HG02981 (cell line): ENCODE measurements around the gene PGAM2.

Source experiments
- ATAC-seq: cut with Tn5 transposase; IDR thresholded peaks from one replicate; pipeline ENCODE4 v1.9.1; 2021; ENCODE audit warnings: mild to moderate bottlenecking, moderate library complexity; ENCODE audit not compliant: unreplicated experiment

The PGAM2 gene

DNA sequence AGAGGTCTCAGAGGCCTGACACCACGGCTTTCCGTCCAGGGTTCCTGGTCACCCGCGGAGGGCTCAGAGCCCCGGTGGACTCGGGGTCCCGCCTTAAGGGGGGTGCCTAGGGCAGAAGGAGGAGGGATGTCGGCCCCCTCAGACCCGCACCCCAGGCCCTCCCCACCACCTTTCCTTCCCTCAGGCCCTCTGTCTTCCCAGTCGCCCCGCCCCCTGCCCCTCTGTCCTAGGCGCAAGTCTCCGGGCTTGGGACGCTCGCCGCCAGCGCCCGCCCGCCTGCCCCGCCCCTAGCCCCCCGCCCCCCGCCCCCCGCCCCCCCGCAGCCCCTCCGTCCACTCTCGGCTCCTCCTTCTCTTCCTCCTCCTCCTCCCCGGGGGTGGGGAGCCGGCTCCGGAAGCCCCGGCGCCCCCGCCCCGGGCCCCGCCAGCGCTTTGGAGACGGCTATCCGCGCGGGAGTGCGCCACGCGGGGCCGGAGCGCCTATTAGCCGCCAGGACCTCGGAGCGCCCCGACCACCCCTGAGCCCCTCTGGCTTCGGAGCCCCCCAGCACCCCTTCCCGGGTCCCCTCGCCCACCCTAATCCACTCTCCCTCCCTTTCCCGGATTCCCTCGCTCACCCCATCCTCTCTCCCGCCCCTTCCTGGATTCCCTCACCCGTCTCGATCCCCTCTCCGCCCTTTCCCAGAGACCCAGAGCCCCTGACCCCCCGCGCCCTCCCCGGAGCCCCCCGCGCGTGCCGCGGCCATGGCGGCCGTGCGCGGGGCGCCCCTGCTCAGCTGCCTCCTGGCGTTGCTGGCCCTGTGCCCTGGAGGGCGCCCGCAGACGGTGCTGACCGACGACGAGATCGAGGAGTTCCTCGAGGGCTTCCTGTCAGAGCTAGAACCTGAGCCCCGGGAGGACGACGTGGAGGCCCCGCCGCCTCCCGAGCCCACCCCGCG is 38.8 kb upstream of the PGAM2 start, which contains the start of gene AEBP1:
AEBP1 (plus strand) TSS at position 423 of the 937 bp plus-strand sequence; CDS start at position 744, 321 bp downstream.
- ATAC-seq: no peak

DNA sequence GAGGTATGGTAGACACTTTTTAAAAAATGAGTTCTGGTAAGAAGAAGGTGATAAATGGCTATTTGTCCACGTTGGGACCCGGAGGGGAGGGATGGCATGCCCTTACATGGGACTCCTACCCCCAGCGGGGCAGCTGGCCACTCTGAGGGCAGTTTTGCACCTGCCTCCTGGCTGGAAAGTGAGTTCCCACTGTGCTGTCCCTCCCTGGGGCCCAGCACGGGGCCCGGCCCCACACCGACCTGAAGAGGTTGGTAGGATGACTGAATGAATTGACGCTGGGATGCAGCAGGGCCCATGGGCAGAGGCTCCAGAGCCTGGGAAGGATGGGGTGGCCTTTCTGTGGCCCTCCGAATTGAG is 38.2 kb upstream of the PGAM2 start:
- no peak for ATAC-seq

GRCh38 chr7:44102846-44103565 is 37.6 kb upstream of the PGAM2 start:
- no peak for ATAC-seq

GRCh38 chr7:44101966-44102845 is 36.8 kb upstream of the PGAM2 start:
- ATAC-seq: no peak

GRCh38 chr7:44101303-44101965 is 36.1 kb upstream of the PGAM2 start:
- no peak for ATAC-seq

GRCh38 chr7:44100458-44101302 is 35.3 kb upstream of the PGAM2 start:
- no peak for ATAC-seq

- ATAC-seq: no peak
Measured at GRCh38 chr7:44099669-44100068, 34.3 kb upstream of the PGAM2 start.

DNA sequence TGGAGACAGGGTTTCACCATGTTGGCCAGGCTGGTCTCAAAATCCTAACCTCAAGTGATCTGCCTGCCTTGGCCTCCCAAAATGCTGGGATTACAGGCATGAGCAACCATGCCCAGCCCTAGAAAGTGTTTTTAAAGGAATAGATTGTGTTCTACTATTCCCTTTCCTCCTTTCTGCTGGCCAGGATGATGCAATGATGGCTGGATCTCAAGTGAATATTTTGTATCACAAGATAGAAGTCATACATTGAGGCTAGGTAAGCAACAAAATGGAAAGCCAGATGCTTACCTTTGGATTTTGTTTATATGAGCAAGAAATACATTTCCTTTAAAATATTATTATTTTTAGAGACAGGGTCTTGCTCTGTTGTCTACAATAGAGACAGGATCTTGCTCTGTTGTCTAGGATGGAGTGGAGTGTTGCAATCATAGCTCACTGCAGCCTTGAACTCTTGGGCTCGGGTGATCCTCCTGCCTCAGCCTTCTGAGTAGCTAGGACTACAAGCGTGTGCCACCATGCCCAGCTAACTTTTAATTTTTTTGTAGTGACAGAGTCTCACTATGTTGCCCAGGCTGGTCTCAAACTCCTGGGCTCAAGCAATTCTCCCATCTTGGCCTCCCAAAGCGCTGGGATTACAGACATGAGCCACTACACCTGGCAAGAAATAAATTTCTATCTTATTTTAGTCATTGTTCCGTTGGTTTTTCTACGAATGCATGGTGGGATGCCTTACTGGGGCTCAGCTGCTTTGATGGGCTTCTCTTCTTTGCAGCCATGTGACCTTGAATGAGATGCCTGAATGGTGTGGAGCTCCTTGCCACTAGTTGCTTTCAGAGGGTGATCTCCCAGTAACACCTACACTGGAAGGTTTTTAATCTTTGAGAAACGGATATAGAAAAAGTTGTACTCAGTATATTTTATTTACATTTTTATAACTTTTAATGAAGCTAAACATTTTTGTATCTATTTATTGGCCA is 33.0 kb upstream of the PGAM2 start:
- ATAC-seq: no peak

GRCh38 chr7:44097064-44097932 is 31.9 kb upstream of the PGAM2 start:
- peak; percentile 66 for ATAC-seq

DNA sequence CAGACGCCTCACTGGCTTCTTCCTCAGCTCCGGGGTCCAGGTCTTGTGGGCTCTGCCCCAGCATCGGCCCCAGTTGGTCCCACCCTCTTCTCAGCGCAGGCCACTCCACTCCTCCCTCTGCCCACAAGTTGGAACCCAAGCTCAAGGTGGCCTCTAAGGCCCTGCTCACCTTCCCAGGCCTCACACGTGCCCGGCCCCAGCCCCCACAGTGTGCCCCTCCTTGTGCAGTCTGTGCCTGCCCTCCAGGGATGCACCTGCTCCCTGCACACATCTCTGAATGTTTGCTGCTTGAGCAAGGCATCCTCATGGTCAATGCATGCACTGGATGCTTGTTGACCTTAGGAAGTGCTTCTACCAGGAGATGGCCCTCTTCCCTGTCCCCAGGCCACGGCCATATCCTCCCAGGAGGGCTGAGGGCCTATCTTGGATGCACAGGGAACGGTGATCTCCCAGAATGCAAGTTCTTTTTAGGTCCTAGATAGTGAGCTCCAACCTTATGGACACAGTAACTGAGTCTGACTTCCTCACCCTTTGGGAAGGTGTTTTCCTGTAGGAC is 31.0 kb upstream of the PGAM2 start:
- no peak for ATAC-seq

GRCh38 chr7:44095781-44096180 is 30.4 kb upstream of the PGAM2 start:
- no peak for ATAC-seq

DNA sequence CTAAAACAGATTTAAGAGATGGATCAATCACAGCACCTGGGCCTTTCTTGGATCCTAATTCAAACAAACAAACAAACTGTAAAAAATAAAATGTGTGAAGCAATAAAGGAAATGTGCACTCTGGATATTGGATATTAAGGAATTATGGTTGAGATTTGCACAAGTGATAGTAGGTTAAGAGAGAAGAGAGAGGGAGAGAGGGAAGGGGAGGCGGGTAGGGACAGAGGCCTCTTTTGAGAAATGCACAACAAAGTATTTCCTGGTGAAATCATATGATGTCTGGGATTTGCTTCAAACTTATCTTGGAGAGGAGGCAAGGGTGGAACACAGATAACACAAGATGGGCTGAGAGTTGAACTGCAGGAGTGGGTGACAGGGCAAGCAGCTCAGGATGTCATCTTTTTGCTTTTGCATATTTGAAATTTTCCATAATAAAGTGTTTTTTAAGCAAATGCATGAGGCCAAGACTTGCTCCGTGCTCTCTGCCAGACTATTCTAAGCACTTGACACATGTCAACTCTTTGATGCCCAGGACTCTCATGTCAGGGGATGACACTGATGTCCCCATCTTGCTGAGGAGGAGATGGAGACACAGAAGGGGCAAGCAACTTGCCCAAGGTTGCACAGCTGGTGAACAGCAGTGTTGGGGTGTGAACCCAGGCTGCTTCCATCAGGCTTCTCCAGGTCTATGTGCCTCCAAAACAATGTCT is 29.7 kb upstream of the PGAM2 start:
- ATAC-seq: no peak

DNA sequence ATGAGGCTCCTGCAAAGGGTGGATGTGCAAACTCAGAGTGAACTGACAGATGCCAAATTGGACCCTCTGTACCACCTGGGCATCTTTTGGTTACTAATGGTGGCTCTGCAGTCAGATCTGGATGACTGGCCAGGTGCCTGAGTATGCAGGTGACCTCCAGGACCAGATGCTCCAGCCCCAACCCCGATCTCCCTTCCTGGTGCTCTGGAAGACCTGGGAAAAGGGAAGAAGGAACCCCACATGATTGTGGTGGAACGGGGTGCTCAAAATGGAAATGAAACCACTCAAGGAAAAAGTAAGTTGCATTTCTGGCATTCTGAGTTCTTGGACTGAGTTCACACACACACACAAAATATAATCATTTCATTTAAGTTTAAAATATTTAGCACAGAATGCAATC is 29.0 kb upstream of the PGAM2 start:
- no peak for ATAC-seq

GRCh38 chr7:44093102-44093641 is 27.8 kb upstream of the PGAM2 start:
- ATAC-seq: no peak

- ATAC-seq: no peak
Measured at GRCh38 chr7:44087911-44088838, 22.8 kb upstream of the PGAM2 start.
